GM19035 (cell line): ENCODE measurements around the gene SAP30L.

Source experiments
- ATAC-seq: cut with Tn5 transposase; IDR thresholded peaks from one replicate; pipeline ENCODE4 v1.9.1; 2021; ENCODE audit not compliant: unreplicated experiment

SAP30L gene

GRCh38 chr5:154479160-154479943, 33.6 kb downstream of the SAP30L start:
- no peak for ATAC-seq

GRCh38 chr5:154479944-154480750, 34.4 kb downstream of the SAP30L start:
- no peak for ATAC-seq

- ATAC-seq: no peak
These were observed 35.0 kb downstream of the SAP30L start for GRCh38 chr5:154480847-154481246.

GRCh38 chr5:154481584-154482381, 36.0 kb downstream of the SAP30L start:
- no peak for ATAC-seq

GRCh38 chr5:154482528-154483449, 37.0 kb downstream of the SAP30L start:
- no peak for ATAC-seq

- no peak for ATAC-seq
These were observed 38.0 kb downstream of the SAP30L start for GRCh38 chr5:154483654-154484392.

- no peak for ATAC-seq
These were observed 38.7 kb downstream of the SAP30L start for GRCh38 chr5:154484393-154485095.

- no peak for ATAC-seq
These were observed 39.3 kb downstream of the SAP30L start for GRCh38 chr5:154485096-154485491.

GRCh38 chr5:154485850-154486426, 40.1 kb downstream of the SAP30L start:
- ATAC-seq: no peak

- no peak for ATAC-seq
These were observed 40.6 kb downstream of the SAP30L start for GRCh38 chr5:154486427-154486866.

- peak; percentile 98 for ATAC-seq
These were observed 41.7 kb downstream of the SAP30L start for GRCh38 chr5:154487541-154487940.

GRCh38 chr5:154491941-154492340, 46.1 kb downstream of the SAP30L start:
- no peak for ATAC-seq

GRCh38 chr5:154493274-154493673, 47.5 kb downstream of the SAP30L start:
- ATAC-seq: no peak

- ATAC-seq: no peak
These were observed 48.2 kb downstream of the SAP30L start for GRCh38 chr5:154494036-154494435.

- ATAC-seq: no peak
These were observed 52.8 kb downstream of the SAP30L start for GRCh38 chr5:154498591-154498990.

GRCh38 chr5:154498994-154499393, 53.2 kb downstream of the SAP30L start:
- no peak for ATAC-seq

GRCh38 chr5:154501566-154501965, 55.8 kb downstream of the SAP30L start:
- no peak for ATAC-seq

- no peak for ATAC-seq
These were observed 56.4 kb downstream of the SAP30L start for GRCh38 chr5:154502180-154502579.

GRCh38 chr5:154503698-154504039, 57.9 kb downstream of the SAP30L start:
- ATAC-seq: no peak
